Caco-2 (cell line): ENCODE results near the gene ZBTB11. TPM values are rescaled to one million over a fixed set of nuclear protein-coding genes. Genes with fewer than 3 reads are reported as not detected.
A peak's percentile ranks its signal among the peaks of the same experiment; 100 is the strongest.

Experiments used
- BruUV-seq: library from RNA; stranded (reverse); fragments of 400-500 nt; replicated peaks from 2 replicates; lab custom pipeline; 2021; lab: Mats Ljungman, UMichigan
- CTCF ChIA-PET: fragments of 300-600 bp; sonication (Branson Sonifier 250); formaldehyde crosslinking; loops from one replicate; lab custom pipeline; 2022; ENCODE audit warnings: antibody characterized with exemption; lab: Charles Lee
- POLR2A ChIA-PET: fragments of 300-600 bp; sonication (Branson Sonifier 250); formaldehyde crosslinking; loops from one replicate; lab custom pipeline; 2022; ENCODE audit warnings: antibody characterized with exemption; lab: Charles Lee
- DNase-seq, 2 experiments: peaks; one replicate each; pipeline versions ENCODE4 v3.0.0 to v3.0.0-alpha.2; 2020 to 2022
- H3K27me3 ChIP-seq: replicated peaks from 2 replicates; pipeline ENCODE4 v1.6.0; 2011; ENCODE audit warnings: low read length; ENCODE audit not compliant: control insufficient read depth, insufficient read depth
- H3K36me3 ChIP-seq: 2 replicates; pipeline ENCODE4 v1.5.1; 2011; ENCODE audit warnings: low read length; ENCODE audit not compliant: control insufficient read depth, insufficient read depth
- H3K4me1 ChIP-seq: fragments of 250-450 bp; sonication (Bioruptor Pico); 2 replicates; pipeline ENCODE4 v1.5.1; 2020; ENCODE audit warnings: mild to moderate bottlenecking
- H3K4me3 ChIP-seq: 2 replicates; pipeline ENCODE4 v1.5.1; 2011; ENCODE audit warnings: low read depth, mild to moderate bottlenecking, control low read depth, low read length
- H3K9me3 ChIP-seq: fragments of 250-450 bp; sonication (Bioruptor Pico); 2 replicates; pipeline ENCODE4 v1.5.1; 2020; ENCODE audit warnings: mild to moderate bottlenecking, moderate library complexity
- H3K27ac Mint-ChIP-seq: one replicate; pipeline ENCODE4 v1.8.0; 2022; ENCODE audit warnings: mixed read lengths; ENCODE audit not compliant: unreplicated experiment
- H3K27me3 Mint-ChIP-seq: one replicate; pipeline ENCODE4 v1.8.0; 2022; ENCODE audit warnings: mixed read lengths; ENCODE audit not compliant: insufficient read depth, unreplicated experiment
- H3K36me3 Mint-ChIP-seq: one replicate; pipeline ENCODE4 v1.8.0; 2022; ENCODE audit warnings: mild to moderate bottlenecking, mixed read lengths; ENCODE audit not compliant: insufficient read depth, unreplicated experiment
- H3K4me1 Mint-ChIP-seq: one replicate; pipeline ENCODE4 v1.8.0; 2022; ENCODE audit warnings: low read depth, mixed read lengths; ENCODE audit not compliant: unreplicated experiment
- H3K4me3 Mint-ChIP-seq: one replicate; pipeline ENCODE4 v1.8.0; 2022; ENCODE audit warnings: mild to moderate bottlenecking, moderate library complexity, mixed read lengths; ENCODE audit not compliant: unreplicated experiment
- H3K9me3 Mint-ChIP-seq: one replicate; pipeline ENCODE4 v1.8.0; 2022; ENCODE audit warnings: mixed read lengths; ENCODE audit not compliant: unreplicated experiment
- CTCF ChIP-seq, 2 experiments: fragments of 200-600 bp in 1 of 2; IDR thresholded peaks; 1 replicate in 1 of 2; 2 replicates in 1 of 2; pipeline versions ENCODE4 v1.5.1 to v1.8.0; 2011 to 2022; ENCODE audit warnings: antibody characterized with exemption in 1 of 2, control low read depth in 1 of 2, inconsistent platforms in 1 of 2, low read depth in 1 of 2, low read length in 1 of 2, mild to moderate bottlenecking in 1 of 2, moderate library complexity in 1 of 2; ENCODE audit not compliant: insufficient read depth in 1 of 2, severe bottlenecking in 1 of 2, unreplicated experiment in 1 of 2
- intact Hi-C: fragments of 100-400 bp; cut with micrococcal nuclease; formaldehyde crosslinking; loops from one replicate; pipeline ENCODE4 v1.10.0; 2022; ENCODE audit not compliant: unreplicated experiment
- total RNA-seq: library from RNA; stranded (reverse); gene quantifications from 2 replicates; pipeline ENCODE4 v1.2.3, GENCODE V29; 2022

The ZBTB11 gene
- total RNA-seq, 1 experiment from 2014 or later = 16.4 TPM

- TF ChIP-seq CTCF (IDR thresholded peaks at IDR 0.05; ENCODE audit: insufficient read depth in 1 of 2, low read depth in 1 of 2, low read length in 1 of 2, severe bottlenecking in 1 of 2, unreplicated experiment in 1 of 2) = no peak
- Mint-ChIP-seq H3K27me3 (no peaks in the 10 kb centered on the region), H3K4me1 (peaks cover 7% of the 10 kb centered on the region), H3K27ac (peak overlapping the region; percentile 95), H3K4me3 (peak overlapping the region; percentile 81), H3K9me3 (no peaks in the 10 kb centered on the region), H3K36me3 (peaks cover 52% of the 10 kb centered on the region)
- no peaks in the 10 kb centered on the region for H3K27me3 ChIP-seq
- TSS peak; percentile 52 for BruUV-seq
- peak overlapping the region; percentile 25 for H3K4me3 ChIP-seq
- intact Hi-C loops = loop anchor here (1.0 kb wide), 2 partner anchors 9 to 103 kb away; partner anchors contain the start of genes PCNP and RPL24
- H3K9me3 ChIP-seq = no peaks in the 10 kb centered on the region
- H3K36me3 ChIP-seq = peaks cover 5% of the 10 kb centered on the region; the same call in 1 of the 2 replicates
- CTCF ChIA-PET = interaction anchor here (0.6 to 1.6 kb wide), 7 partner anchors 8 to 104 kb away, joined by 3 to 7 read pairs (median 4); partner anchors contain the start of genes CEP97, PCNP and RPL24
- POLR2A ChIA-PET = interaction anchor here (1.3 to 2.8 kb wide), 3 partner anchors 9 to 104 kb away, joined by 6 to 20 read pairs (median 7); partner anchors contain the start of genes CEP97, PCNP and RPL24
- peak; percentile 21 to 43 for DNase-seq
- peaks cover 7% of the 10 kb centered on the region; the same call in 1 of the 2 replicates for H3K4me1 ChIP-seq
These were observed 729 bp upstream of the ZBTB11 start for GRCh38 chr3:101677436-101678286.

GRCh38 chr3:101676216-101676764 is 642 bp downstream of the ZBTB11 start:
- no TSS peak for BruUV-seq

More at GRCh38 chr3:101676216-101676764, 642 bp downstream of the ZBTB11 start:
- Histone ChIP-seq H3K36me3 (peaks cover 2% of the 10 kb centered on the region; the same call in 1 of the 2 replicates), H3K27me3 (no peaks in the 10 kb centered on the region), H3K9me3 (no peaks in the 10 kb centered on the region), H3K4me1 (peaks cover 7% of the 10 kb centered on the region; the same call in 1 of the 2 replicates), H3K4me3 (peak overlapping the region; percentile 99)
- H3K9me3 Mint-ChIP-seq = no peaks in the 10 kb centered on the region
- peak overlapping the region; percentile 95 for H3K27ac Mint-ChIP-seq
- H3K27me3 Mint-ChIP-seq = no peaks in the 10 kb centered on the region
- H3K36me3 Mint-ChIP-seq = peaks cover 40% of the 10 kb centered on the region
- H3K4me1 Mint-ChIP-seq = peaks cover 7% of the 10 kb centered on the region
- intact Hi-C loops = no loop called here
- CTCF ChIA-PET = interaction anchor here (0.6 to 1.6 kb wide), 4 partner anchors 8 to 103 kb away, joined by 3 to 5 read pairs (median 4); partner anchors contain the start of genes NXPE3, PCNP and RPL24
- H3K4me3 Mint-ChIP-seq = peak overlapping the region; percentile 81
- POLR2A ChIA-PET = interaction anchor here (0.6 to 2.8 kb wide), 6 partner anchors 9 to 183 kb away, joined by 3 to 20 read pairs (median 5); partner anchors contain the start of genes CEP97, PCNP and RPL24
- no peak for TF ChIP-seq CTCF (IDR thresholded peaks at IDR 0.05; ENCODE audit: insufficient read depth in 1 of 2, low read depth in 1 of 2, low read length in 1 of 2, severe bottlenecking in 1 of 2, unreplicated experiment in 1 of 2)
- DNase-seq = peak; percentile 94 to 97
